HepG2 (cell line): ENCODE data around the gene SAMD15. TPM values are rescaled to one million over a fixed set of nuclear protein-coding genes. Genes with fewer than 3 reads are reported as not detected.

Experiments
- ATAC-seq: fragments of 200-7000 bp; cut with Tn5 transposase; 3 replicates; pipeline ENCODE4 v1.9.1; 2020; ENCODE audit warnings: mild to moderate bottlenecking, moderate library complexity
- BruUV-seq: library from RNA; stranded (reverse); fragments of 400-500 nt; replicated peaks from 2 replicates; lab custom pipeline; 2021; lab: Mats Ljungman, UMichigan
- CTCF ChIA-PET: fragments of 300-600 bp; formaldehyde crosslinking; extraction: SDS; loops from one replicate; lab custom pipeline; 2021; ENCODE audit warnings: low total read pairs, inconsistent platforms, low intra/inter-chr PET ratio; lab: Yijun Ruan, JAX
- POLR2A ChIA-PET: fragments of 350-600 bp; sonication (Branson Sonifier 250); formaldehyde crosslinking; loops from one replicate; lab custom pipeline; 2020; ENCODE audit warnings: antibody characterized with exemption, inconsistent platforms; lab: Yijun Ruan, JAX
- DNase-seq: peaks from one replicate; pipeline ENCODE4 v3.0.0-alpha.2; 2015; ENCODE audit warnings: low spot score
- FAIRE-seq: peaks from 3 replicates; lab custom pipeline; 2011; peaks lifted over from hg19 to GRCh38; lab: Jason Lieb, UNC
- H2AFZ ChIP-seq: one replicate; pipeline ENCODE4 v1.6.1; 2011; ENCODE audit warnings: low read length, inconsistent platforms
- H3K27ac ChIP-seq: fragments of 300-600 bp; 3 replicates; pipeline ENCODE4 v1.8.0; 2011; ENCODE audit warnings: mixed run types, mild to moderate bottlenecking, mixed read lengths, low read length, inconsistent platforms; ENCODE audit not compliant: insufficient read depth; ENCODE audit errors: extremely low read length
- H3K27me3 ChIP-seq, 2 experiments: fragments of 200-600 bp in 1 of 2; 2 replicates in 1 of 2; 3 replicates in 1 of 2; pipeline versions ENCODE4 v1.6.0 to v1.8.0; 2011; ENCODE audit warnings: low read length in 2 of 2, mild to moderate bottlenecking in 2 of 2, moderate library complexity in 2 of 2, inconsistent platforms in 1 of 2; ENCODE audit not compliant: insufficient read depth in 2 of 2, control insufficient read depth in 1 of 2
- H3K36me3 ChIP-seq, 2 experiments: fragments of 200-600 bp in 1 of 2; replicated peaks in 1 of 2; 2 replicates in 1 of 2; 3 replicates in 1 of 2; pipeline versions ENCODE4 v1.5.1 to v1.8.0; 2011; ENCODE audit warnings: low read length in 2 of 2, inconsistent platforms in 1 of 2; ENCODE audit not compliant: insufficient read depth in 2 of 2, control insufficient read depth in 1 of 2
- H3K4me1 ChIP-seq: 2 replicates; pipeline ENCODE4 v1.5.1; 2012; ENCODE audit warnings: low read length, inconsistent platforms; ENCODE audit not compliant: insufficient read depth
- H3K4me2 ChIP-seq: 2 replicates; pipeline ENCODE4 v1.6.0; 2011; ENCODE audit warnings: low read depth, low read length, inconsistent platforms
- H3K4me3 ChIP-seq, 3 experiments: fragments of 200-600 bp in 1 of 3; sonication (generic), shearing (Covaris generic) in 1 of 3; replicated peaks in 1 of 3; 2 replicates each; pipeline ENCODE4 v1.5.1; 2011 to 2016; ENCODE audit warnings: low read length in 3 of 3, inconsistent platforms in 2 of 3, low read depth in 2 of 3, mild to moderate bottlenecking in 2 of 3, control low read depth in 1 of 3, mixed read lengths in 1 of 3; ENCODE audit not compliant: insufficient read depth in 1 of 3
- H3K79me2 ChIP-seq: one replicate; pipeline ENCODE4 v1.6.1; 2011; ENCODE audit warnings: low read length, inconsistent platforms; ENCODE audit not compliant: insufficient read depth
- H3K9ac ChIP-seq: 2 replicates; pipeline ENCODE4 v1.6.0; 2011; ENCODE audit warnings: mild to moderate bottlenecking, low read depth, low read length, inconsistent platforms; ENCODE audit not compliant: insufficient read depth
- H3K9me3 ChIP-seq: 2 replicates; pipeline ENCODE4 v1.5.1; 2012; ENCODE audit warnings: mild to moderate bottlenecking, low read length
- H4K20me1 ChIP-seq: 2 replicates; pipeline ENCODE4 v1.6.0; 2011; ENCODE audit warnings: inconsistent platforms, mild to moderate bottlenecking, low read length, moderate library complexity; ENCODE audit not compliant: insufficient read depth
- BORCS8-MEF2B ChIP-seq: sonication (generic); formaldehyde crosslinking; IDR thresholded peaks from 2 replicates; pipeline ENCODE4 v1.8.0; 2022; ENCODE audit warnings: mild to moderate bottlenecking, missing genetic modification reagents
- GLMP ChIP-seq: sonication (generic); formaldehyde crosslinking; IDR thresholded peaks from 2 replicates; pipeline ENCODE4 v1.9.0; 2021; ENCODE audit warnings: missing genetic modification reagents, mild to moderate bottlenecking, borderline replicate concordance
- HCFC1 ChIP-seq: fragments of 150-350 bp; IDR thresholded peaks from 2 replicates; pipeline ENCODE4 v1.6.1; 2014; ENCODE audit warnings: low read depth, low read length
- HNRNPLL ChIP-seq: fragments of 200-400 bp; formaldehyde crosslinking; IDR thresholded peaks from 2 replicates; pipeline ENCODE4 v1.6.1; 2017; ENCODE audit warnings: mild to moderate bottlenecking, low read depth, low read length; ENCODE audit not compliant: poor library complexity, severe bottlenecking
- KLF16 ChIP-seq, 2 experiments: sonication (generic) in 1 of 2; formaldehyde crosslinking in 1 of 2; IDR thresholded peaks; 2 replicates each; pipeline versions ENCODE4 v1.6.1 to v1.8.0; 2016 to 2023; ENCODE audit warnings: missing genetic modification reagents in 2 of 2, missing compliant biosample characterization in 1 of 2
- MLLT10 ChIP-seq: sonication (generic); formaldehyde crosslinking; IDR thresholded peaks from 2 replicates; pipeline ENCODE4 v1.4.0; 2020; ENCODE audit warnings: missing genetic modification reagents
- NCOA5 ChIP-seq: sonication (generic); formaldehyde crosslinking; IDR thresholded peaks from 2 replicates; pipeline ENCODE4 v1.4.0; 2020; ENCODE audit warnings: missing genetic modification reagents
- SMARCC2 ChIP-seq: fragments of 450-650 bp; IDR thresholded peaks from 2 replicates; pipeline ENCODE4 v1.6.1; 2017; ENCODE audit warnings: antibody characterized with exemption, mild to moderate bottlenecking
- SMYD3 ChIP-seq: sonication (generic); formaldehyde crosslinking; IDR thresholded peaks from 2 replicates; pipeline ENCODE4 v1.8.1; 2023; ENCODE audit warnings: mild to moderate bottlenecking, missing genetic modification reagents
- SOX6 ChIP-seq, 2 experiments: fragments of 450-650 bp in 1 of 2; sonication (generic) in 1 of 2; formaldehyde crosslinking in 1 of 2; IDR thresholded peaks; 2 replicates each; pipeline versions ENCODE4 v1.4.0 to v1.6.1; 2017 to 2020; ENCODE audit warnings: antibody characterized with exemption in 1 of 2, mild to moderate bottlenecking in 1 of 2, missing genetic modification reagents in 1 of 2
- YY1 ChIP-seq: IDR thresholded peaks from 2 replicates; pipeline ENCODE4 v1.6.1; 2011; ENCODE audit warnings: low read length, low read depth, moderate library complexity, mild to moderate bottlenecking; ENCODE audit not compliant: insufficient read depth, insufficient replicate concordance
- ZBTB20 ChIP-seq: sonication (generic); formaldehyde crosslinking; IDR thresholded peaks from 2 replicates; pipeline ENCODE4 v1.8.1; 2023; ENCODE audit warnings: missing genetic modification reagents, low read depth, mild to moderate bottlenecking, borderline replicate concordance
- ZNF232 ChIP-seq: sonication (generic); formaldehyde crosslinking; IDR thresholded peaks from 2 replicates; pipeline ENCODE4 v1.4.0; 2020; ENCODE audit warnings: missing genetic modification reagents, borderline replicate concordance
- ZNF281 ChIP-seq: sonication (generic); formaldehyde crosslinking; IDR thresholded peaks from 2 replicates; pipeline ENCODE4 v1.4.0; 2020; ENCODE audit warnings: missing genetic modification reagents, borderline replicate concordance
- ZNF296 ChIP-seq: sonication (generic); formaldehyde crosslinking; conservative IDR thresholded peaks from 2 replicates; pipeline ENCODE4 v1.5.0; 2020; ENCODE audit warnings: mild to moderate bottlenecking, missing genetic modification reagents
- ZNF510 ChIP-seq: sonication (generic); formaldehyde crosslinking; IDR thresholded peaks from 2 replicates; pipeline ENCODE4 v1.4.0; 2020; ENCODE audit warnings: low read depth, mild to moderate bottlenecking, missing genetic modification reagents
- ZNF530 ChIP-seq: sonication (generic); formaldehyde crosslinking; IDR thresholded peaks from 2 replicates; pipeline ENCODE4 v1.5.0; 2020; ENCODE audit warnings: low read depth, mild to moderate bottlenecking, missing genetic modification reagents
- ZNF574 ChIP-seq: sonication (generic); formaldehyde crosslinking; IDR thresholded peaks from 2 replicates; pipeline ENCODE4 v1.4.0; 2020; ENCODE audit warnings: missing genetic modification reagents
- WGBS: methylation state at CpG from one replicate; pipeline ENCODE4 v1.1.6; 2017; ENCODE audit warnings: low lambda C conversion rate; 5-methylcytosine and 5-hydroxymethylcytosine counted together
- in situ Hi-C: cut with HindIII; loops from 2 replicates; pipeline ENCODE4 v1.10.0; 2017; ENCODE audit warnings: low pct_unique_long_range_greater_than_20kb; ENCODE audit not compliant: extremely low pct_ligation_motif_present
- intact Hi-C: fragments of 100-400 bp; cut with micrococcal nuclease; formaldehyde crosslinking; loops from one replicate; pipeline ENCODE4 v1.10.0; 2022; ENCODE audit not compliant: unreplicated experiment
- polyA plus RNA-seq, 8 experiments: library from polyadenylated mRNA; depleted of rRNA in 3 of 8; stranded (reverse) in 7 of 8; unstranded in 1 of 8; fragments of >200 nt; fragmentation: Illumina TruSeq in 4 of 8; extraction: Trizol in 4 of 8; gene quantifications; 2 replicates each; pipeline versions ENCODE4 v1.2.1 to v1.2.3, GENCODE V29; 2011 to 2016; ENCODE audit warnings: low read depth in 4 of 8, missing spikeins in 1 of 8, mixed read lengths in 1 of 8; ENCODE audit not compliant: insufficient read depth in 1 of 8
- total RNA-seq, 5 experiments: library from RNA; depleted of rRNA; stranded (reverse); fragments of >200 nt; fragmentation: Illumina TruSeq; extraction: Trizol; gene quantifications; 2 replicates each; pipeline ENCODE4 v1.2.3, GENCODE V29; 2016; ENCODE audit warnings: low read depth in 1 of 5

SAMD15 gene
- total and polyA plus RNA-seq, 2 of the 13 experiments (the other 11 are each of a cell fraction or from before 2014, with no cell fraction given), result 0.09 to 1.3 TPM

GRCh38 chr14:77406086-77406485 lies 28.9 kb downstream of the SAMD15 start:
- 42% methylated on average over 3 of the region's 3 CpGs for WGBS

More at GRCh38 chr14:77406086-77406485, 28.9 kb downstream of the SAMD15 start:
- no peaks in the 10 kb centered on the region for H3K27me3 ChIP-seq
- H3K36me3 ChIP-seq, result no peaks in the 10 kb centered on the region
- H3K9ac ChIP-seq, result no peak overlapping the region
- H3K4me1 ChIP-seq, result peaks cover 9% of the 10 kb centered on the region
- in situ Hi-C loops, result no loop called here
- ChIA-PET POLR2A (no interaction called here), CTCF (no interaction called here)
- H2AFZ ChIP-seq, result no peak overlapping the region
- H4K20me1 ChIP-seq, result no peaks in the 10 kb centered on the region
- FAIRE-seq (no peak), DNase-seq (no peak), ATAC-seq (no peak)
- no peak overlapping the region for H3K4me3 ChIP-seq
- H3K27ac ChIP-seq, result no peak overlapping the region
- TF ChIP-seq KLF16 (CRISPR knock-in tag; IDR thresholded peaks at IDR 0.05) (no peak), HCFC1 (no peak), SOX6 (IDR thresholded peaks at IDR 0.05) (no peak), SOX6 (CRISPR knock-in tag; IDR thresholded peaks at IDR 0.05) (no peak), ZNF296 (CRISPR knock-in tag) (no peak), ZNF510 (CRISPR knock-in tag) (no peak), ZNF232 (CRISPR knock-in tag) (no peak), HNRNPLL (no peak), NCOA5 (CRISPR knock-in tag) (no peak), SMARCC2 (no peak), YY1 (no peak), ZNF530 (CRISPR knock-in tag) (no peak), ZNF281 (CRISPR knock-in tag) (no peak), SMYD3 (CRISPR knock-in tag) (no peak), ZNF574 (no peak), GLMP (no peak), MLLT10 (no peak), ZBTB20 (CRISPR knock-in tag) (no peak), BORCS8-MEF2B (CRISPR knock-in tag) (no peak)
- H3K4me2 ChIP-seq, result no peak overlapping the region
- no peaks in the 10 kb centered on the region for H3K79me2 ChIP-seq
- H3K9me3 ChIP-seq, result no peaks in the 10 kb centered on the region
- no TSS peak for BruUV-seq
- intact Hi-C loops, result no loop called here
